Endothelial cell of umbilical vein (primary cell): ENCODE data around the gene DSG2. TPM values are rescaled to one million over a fixed set of nuclear protein-coding genes. Genes with fewer than 3 reads are reported as not detected.

Experiments
- BruUV-seq: library from RNA; stranded (reverse); fragments of 400-500 nt; replicated peaks from 2 replicates; lab custom pipeline; 2021; lab: Mats Ljungman, UMichigan
- CTCF ChIA-PET: fragments of 300-600, 350-600 bp; sonication (Branson Sonifier 250); formaldehyde crosslinking; loops from one replicate; lab custom pipeline; 2021; ENCODE audit warnings: antibody characterized with exemption, inconsistent platforms; lab: Charles Lee
- POLR2A ChIA-PET: fragments of 300-600, 350-600 bp; sonication (Branson Sonifier 250); formaldehyde crosslinking; loops from one replicate; lab custom pipeline; 2021; ENCODE audit warnings: antibody characterized with exemption, inconsistent platforms; lab: Charles Lee
- DNase-seq: peaks from one replicate; pipeline ENCODE4 v3.0.0-alpha.2; 2011; ENCODE audit warnings: low read depth, low spot score
- FAIRE-seq: peaks from 2 replicates; lab custom pipeline; 2011; peaks lifted over from hg19 to GRCh38; lab: Jason Lieb, UNC
- H2AFZ ChIP-seq: 2 replicates; pipeline ENCODE4 v1.6.0; 2012; ENCODE audit warnings: low read depth, low read length, control low read depth, inconsistent platforms
- H3K27ac ChIP-seq: 2 replicates; pipeline ENCODE4 v1.5.1; 2011; ENCODE audit warnings: low read depth, mild to moderate bottlenecking, control low read depth, low read length, moderate library complexity; ENCODE audit not compliant: insufficient read depth
- H3K27me3 ChIP-seq, 2 experiments: 2 replicates each; pipeline versions ENCODE4 v1.6.0 to v1.6.1; 2011; ENCODE audit warnings: low read length in 2 of 2, mixed read lengths in 1 of 2; ENCODE audit not compliant: control insufficient read depth in 2 of 2, insufficient read depth in 2 of 2
- H3K36me3 ChIP-seq, 2 experiments: 2 replicates in 1 of 2; 3 replicates in 1 of 2; pipeline ENCODE4 v1.5.1; 2011; ENCODE audit warnings: low read length in 2 of 2, mild to moderate bottlenecking in 1 of 2, moderate library complexity in 1 of 2; ENCODE audit not compliant: control insufficient read depth in 2 of 2, insufficient read depth in 2 of 2; ENCODE audit errors: extremely low read depth in 1 of 2
- H3K4me1 ChIP-seq: 3 replicates; pipeline ENCODE4 v1.5.1; 2011; ENCODE audit warnings: mild to moderate bottlenecking, low read length; ENCODE audit not compliant: control insufficient read depth, insufficient read depth; ENCODE audit errors: extremely low read depth
- H3K4me2 ChIP-seq: 2 replicates; pipeline ENCODE4 v1.6.1; 2011; ENCODE audit warnings: low read length, control low read depth, mixed read lengths; ENCODE audit not compliant: insufficient read depth
- H3K4me3 ChIP-seq, 3 experiments: fragments of 200-600 bp in 1 of 3; sonication (generic), shearing (Covaris generic) in 1 of 3; replicated peaks in 1 of 3; 2 replicates each; pipeline ENCODE4 v1.5.1; 2011 to 2016; ENCODE audit warnings: control low read depth in 3 of 3, low read length in 3 of 3, mild to moderate bottlenecking in 2 of 3, inconsistent platforms in 1 of 3, low read depth in 1 of 3, moderate library complexity in 1 of 3; ENCODE audit not compliant: insufficient read depth in 1 of 3
- H3K79me2 ChIP-seq: 2 replicates; pipeline ENCODE4 v1.6.0; 2012; ENCODE audit warnings: low read length, inconsistent platforms; ENCODE audit not compliant: control insufficient read depth, insufficient read depth
- H3K9ac ChIP-seq: replicated peaks from 2 replicates; pipeline ENCODE3; 2011; ENCODE audit warnings: low read length, control low read depth; ENCODE audit not compliant: insufficient read depth; ENCODE audit errors: extremely low read depth
- H3K9me1 ChIP-seq: replicated peaks from 3 replicates; pipeline ENCODE4 v1.6.0; 2011; ENCODE audit warnings: mild to moderate bottlenecking, low read length; ENCODE audit not compliant: control insufficient read depth, insufficient read depth; ENCODE audit errors: extremely low read depth
- H3K9me3 ChIP-seq: replicated peaks from 2 replicates; pipeline ENCODE4 v1.5.1; 2012; ENCODE audit warnings: low read length, inconsistent platforms; ENCODE audit not compliant: control insufficient read depth, insufficient read depth
- H4K20me1 ChIP-seq: replicated peaks from 2 replicates; pipeline ENCODE3; 2011; ENCODE audit warnings: mild to moderate bottlenecking, low read length; ENCODE audit not compliant: control insufficient read depth, insufficient read depth; ENCODE audit errors: extremely low read depth
- CTCF ChIP-seq, 2 donors: IDR thresholded peaks; 1 replicate in 1 of 2; 2 replicates in 1 of 2; pipeline ENCODE4 v1.5.1; 2011; ENCODE audit warnings: low read length in 2 of 2, mild to moderate bottlenecking in 2 of 2, moderate library complexity in 2 of 2, control low read depth in 1 of 2, inconsistent platforms in 1 of 2, low read depth in 1 of 2; ENCODE audit not compliant: insufficient read depth in 1 of 2; ENCODE audit errors: extremely low read depth in 1 of 2
- EZH2 ChIP-seq: IDR thresholded peaks from 2 replicates; pipeline ENCODE4 v1.6.1; 2012; ENCODE audit warnings: borderline replicate concordance, low read depth, mild to moderate bottlenecking, moderate library complexity, low read length, inconsistent platforms; ENCODE audit not compliant: severe bottlenecking
- FOS ChIP-seq: IDR thresholded peaks from 2 replicates; pipeline ENCODE4 v1.6.1; 2011; ENCODE audit warnings: mild to moderate bottlenecking, low read length, moderate library complexity, borderline replicate concordance; ENCODE audit not compliant: insufficient read depth
- GATA2 ChIP-seq: IDR thresholded peaks from 2 replicates; pipeline ENCODE4 v1.7.0; 2011; ENCODE audit warnings: low read depth, mild to moderate bottlenecking, moderate library complexity, mixed read lengths, low read length; ENCODE audit not compliant: insufficient read length, insufficient read depth
- JUN ChIP-seq: IDR thresholded peaks from 2 replicates; pipeline ENCODE4 v1.6.1; 2011; ENCODE audit warnings: borderline replicate concordance, low read depth; ENCODE audit not compliant: insufficient read length, insufficient read depth
- MYC ChIP-seq: IDR thresholded peaks from one replicate; pipeline ENCODE4 v1.6.1; 2011; ENCODE audit warnings: mild to moderate bottlenecking, low read depth, low read length
- POLR2A ChIP-seq: IDR thresholded peaks from 2 replicates; pipeline ENCODE4 v1.6.1; 2012; ENCODE audit warnings: low read depth, mild to moderate bottlenecking, control low read depth, low read length
- POLR2AphosphoS5 ChIP-seq: IDR thresholded peaks from 2 replicates; pipeline ENCODE4 v1.6.1; 2012; ENCODE audit warnings: low read depth, mild to moderate bottlenecking, control low read depth, low read length, moderate library complexity; ENCODE audit not compliant: insufficient read depth
- dilution Hi-C: fragments of 300-500 bp; cut with MboI; formaldehyde crosslinking; loops from one replicate; pipeline ENCODE4 v1.15.0; 2019; ENCODE audit warnings: low sequenced_read_pairs; ENCODE audit not compliant: extremely low pct_ligation_motif_present
- intact Hi-C: fragments of 100-400 bp; cut with micrococcal nuclease; formaldehyde crosslinking; loops from one replicate; pipeline ENCODE4 v1.10.0; 2022
- polyA plus RNA-seq, 4 experiments: library from polyadenylated mRNA; depleted of rRNA in 3 of 4; stranded (reverse) in 3 of 4; unstranded in 1 of 4; fragments of >200 nt; gene quantifications; 2 replicates each; pipeline versions ENCODE4 v1.2.1 to v1.2.3, GENCODE V29; 2011 to 2012; ENCODE audit warnings: missing spikeins in 1 of 4
- total RNA-seq: library from RNA; stranded (reverse); gene quantifications from 2 replicates; pipeline ENCODE4 v1.2.3, GENCODE V29; 2021
- TF ChIP-seq, protein P1 (sequence below): IDR thresholded peaks from 2 replicates; pipeline ENCODE4 v1.6.1; 2011; ENCODE audit not compliant: insufficient read depth, insufficient read length

Gene DSG2
- total and polyA plus RNA-seq, 2 donors (not counting 3 experiments of a cell fraction or from before 2014, with no cell fraction given) = 0.04 TPM

DNA sequence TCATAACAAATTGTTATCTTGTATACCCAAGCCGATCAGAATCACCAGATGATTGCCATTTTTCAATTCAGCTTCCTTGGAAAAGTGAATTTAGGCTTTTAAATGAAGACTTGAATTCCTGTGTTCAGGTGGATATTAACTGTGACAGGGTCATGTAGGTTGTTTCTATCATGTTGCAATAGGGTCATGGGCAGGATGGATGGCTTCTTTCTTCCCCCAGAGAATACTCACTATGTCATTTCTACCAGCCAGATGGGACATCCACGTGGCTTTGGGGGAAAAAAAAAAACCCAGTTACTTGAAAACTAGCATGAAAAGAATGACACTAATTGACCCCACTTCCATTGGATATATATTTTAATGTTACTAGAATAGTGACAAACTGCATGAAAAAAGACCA, 14.6 kb upstream of the DSG2 start:
- intact Hi-C loops (no loop called here), dilution Hi-C loops (no loop called here)
- Histone ChIP-seq H3K36me3 (no peaks in the 10 kb centered on the region), H2AFZ (no peak overlapping the region), H3K27me3 (no peaks in the 10 kb centered on the region), H3K9ac (no peak overlapping the region), H3K4me3 (no peak overlapping the region), H3K9me1 (no peaks in the 10 kb centered on the region), H3K9me3 (no peaks in the 10 kb centered on the region), H3K4me1 (no peaks in the 10 kb centered on the region), H3K4me2 (no peak overlapping the region), H3K79me2 (no peaks in the 10 kb centered on the region), H3K27ac (no peak overlapping the region), H4K20me1 (no peaks in the 10 kb centered on the region)
- FAIRE-seq (no peak), DNase-seq (no peak)
- no TSS peak for BruUV-seq
- ChIA-PET POLR2A (no interaction called here), CTCF (no interaction called here)
- TF ChIP-seq POLR2AphosphoS5 = no peak

DNA sequence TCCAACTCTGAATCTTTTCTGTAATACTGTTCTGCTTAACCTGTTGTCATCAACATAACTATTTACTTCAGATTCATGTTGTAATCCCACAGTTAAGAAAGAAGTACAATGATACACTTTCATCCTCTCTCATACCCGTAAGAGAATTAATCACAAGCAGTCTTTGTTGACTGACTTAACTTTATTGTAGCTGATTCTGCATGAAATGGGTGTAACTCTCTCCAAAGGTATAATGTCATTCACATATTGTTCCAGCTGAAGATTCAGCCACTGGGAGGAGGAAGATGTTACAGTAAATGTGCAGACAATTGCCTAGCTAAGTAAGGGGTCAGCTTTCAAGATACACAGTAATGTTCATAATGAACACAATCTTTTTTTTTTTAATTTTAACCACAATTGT, 13.5 kb upstream of the DSG2 start:
- Histone ChIP-seq H3K79me2 (no peaks in the 10 kb centered on the region), H3K36me3 (no peaks in the 10 kb centered on the region), H3K9me3 (no peaks in the 10 kb centered on the region), H3K4me3 (no peak overlapping the region), H2AFZ (no peak overlapping the region), H3K9ac (no peak overlapping the region), H3K27ac (no peak overlapping the region), H4K20me1 (no peaks in the 10 kb centered on the region), H3K4me2 (no peak overlapping the region), H3K9me1 (no peaks in the 10 kb centered on the region), H3K4me1 (no peaks in the 10 kb centered on the region), H3K27me3 (no peaks in the 10 kb centered on the region)
- FAIRE-seq (no peak), DNase-seq (no peak)
- intact Hi-C loops = no loop called here
- dilution Hi-C loops = no loop called here
- ChIA-PET CTCF (no interaction called here), POLR2A (no interaction called here)
- TF ChIP-seq, protein P1, sequence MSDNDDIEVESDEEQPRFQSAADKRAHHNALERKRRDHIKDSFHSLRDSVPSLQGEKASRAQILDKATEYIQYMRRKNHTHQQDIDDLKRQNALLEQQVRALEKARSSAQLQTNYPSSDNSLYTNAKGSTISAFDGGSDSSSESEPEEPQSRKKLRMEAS = no peak
- TF ChIP-seq POLR2A (no peak), CTCF (IDR thresholded peaks at IDR 0.05; ENCODE audit: extremely low read depth in 1 of 2, insufficient read depth in 1 of 2, low read depth in 1 of 2, low read length in 2 of 2) (no peak), FOS (no peak), MYC (no peak), POLR2AphosphoS5 (no peak), GATA2 (no peak), JUN (no peak), EZH2 (no peak)
- no TSS peak for BruUV-seq
